WTC11 (cell line): Measurements from ENCODE around the gene NACC2. TPM values are rescaled to one million over a fixed set of nuclear protein-coding genes. Genes with fewer than 3 reads are reported as not detected.

ENCODE experiments used
- ATAC-seq: fragments of 200-7000 bp; cut with Tn5 transposase; 2 replicates; pipeline ENCODE4 v1.10.0; 2021; ENCODE audit warnings: mild to moderate bottlenecking, moderate library complexity
- CTCF ChIA-PET: fragments of 300-600 bp; sonication (Branson Sonifier 250); formaldehyde crosslinking; loops from one replicate; lab custom pipeline; 2021; ENCODE audit warnings: antibody characterized with exemption; lab: Charles Lee
- POLR2A ChIA-PET: fragments of 350-600 bp; sonication (Branson Sonifier 250); formaldehyde crosslinking; loops from one replicate; lab custom pipeline; 2021; ENCODE audit warnings: antibody characterized with exemption; lab: Charles Lee
- DNase-seq: peaks from one replicate; pipeline ENCODE4 v3.0.0; 2021; ENCODE audit warnings: low spot score
- H3K27ac Mint-ChIP-seq: 2 replicates; pipeline ENCODE4 v1.8.0; 2021; ENCODE audit warnings: mixed read lengths
- H3K27me3 Mint-ChIP-seq: 2 replicates; pipeline ENCODE4 v1.8.0; 2021; ENCODE audit warnings: low read depth, mild to moderate bottlenecking, moderate library complexity, mixed read lengths
- H3K36me3 Mint-ChIP-seq: 2 replicates; pipeline ENCODE4 v1.8.0; 2021; ENCODE audit warnings: mixed read lengths
- H3K4me1 Mint-ChIP-seq: 2 replicates; pipeline ENCODE4 v1.8.0; 2022; ENCODE audit warnings: mixed read lengths
- H3K4me3 Mint-ChIP-seq: 2 replicates; pipeline ENCODE4 v1.8.0; 2021; ENCODE audit warnings: mild to moderate bottlenecking, moderate library complexity, mixed read lengths
- H3K9me3 Mint-ChIP-seq: 2 replicates; pipeline ENCODE4 v1.8.0; 2021; ENCODE audit warnings: mixed read lengths
- AR ChIP-seq: fragments of 250-450 bp; sonication (Bioruptor Pico); IDR thresholded peaks from 2 replicates; pipeline ENCODE4 v1.9.0; 2021; ENCODE audit warnings: mild to moderate bottlenecking
- E2F1 ChIP-seq: sonication (generic); formaldehyde crosslinking; IDR thresholded peaks from 2 replicates; pipeline ENCODE4 v1.8.0; 2022; ENCODE audit warnings: mild to moderate bottlenecking, missing genetic modification reagents
- E2F4 ChIP-seq: sonication (generic); formaldehyde crosslinking; IDR thresholded peaks from 2 replicates; pipeline ENCODE4 v1.8.1; 2022; ENCODE audit warnings: low read depth, mild to moderate bottlenecking, moderate library complexity, missing genetic modification reagents, borderline replicate concordance
- EMX1 ChIP-seq: fragments of 250-450 bp; sonication (Bioruptor Pico); IDR thresholded peaks from 2 replicates; pipeline ENCODE4 v1.8.0; 2021; ENCODE audit warnings: mild to moderate bottlenecking
- HMGXB4 ChIP-seq: sonication (generic); formaldehyde crosslinking; IDR thresholded peaks from 2 replicates; pipeline ENCODE4 v1.8.1; 2023; ENCODE audit warnings: mild to moderate bottlenecking, moderate library complexity, missing genetic modification reagents
- KAT7 ChIP-seq: sonication (generic); formaldehyde crosslinking; IDR thresholded peaks from 2 replicates; pipeline ENCODE4 v1.8.1; 2023; ENCODE audit warnings: missing genetic modification reagents, mild to moderate bottlenecking, borderline replicate concordance
- MYBL2 ChIP-seq: sonication (generic); formaldehyde crosslinking; IDR thresholded peaks from 2 replicates; pipeline ENCODE4 v1.8.1; 2023; ENCODE audit warnings: mild to moderate bottlenecking, moderate library complexity, missing genetic modification reagents
- OVOL2 ChIP-seq: fragments of 250-450 bp; sonication (Bioruptor Pico); IDR thresholded peaks from 2 replicates; pipeline ENCODE4 v1.9.0; 2021; ENCODE audit warnings: mild to moderate bottlenecking, borderline replicate concordance
- RORB ChIP-seq: fragments of 250-450 bp; sonication (Bioruptor Pico); IDR thresholded peaks from 2 replicates; pipeline ENCODE4 v1.9.0; 2021; ENCODE audit warnings: mild to moderate bottlenecking
- SOX15 ChIP-seq: fragments of 250-450 bp; sonication (Bioruptor Pico); IDR thresholded peaks from 2 replicates; pipeline ENCODE4 v1.9.0; 2021; ENCODE audit warnings: mild to moderate bottlenecking
- USF1 ChIP-seq: sonication (generic); formaldehyde crosslinking; IDR thresholded peaks from 2 replicates; pipeline ENCODE4 v1.8.0; 2022; ENCODE audit warnings: mild to moderate bottlenecking, missing genetic modification reagents
- ZNF263 ChIP-seq: sonication (generic); formaldehyde crosslinking; IDR thresholded peaks from 2 replicates; pipeline ENCODE4 v1.8.1; 2022; ENCODE audit warnings: low read depth, mild to moderate bottlenecking, moderate library complexity, missing genetic modification reagents
- ZNF423 ChIP-seq: fragments of 250-450 bp; sonication (Bioruptor Pico); IDR thresholded peaks from 2 replicates; pipeline ENCODE4 v2.1.2; 2022; ENCODE audit warnings: mild to moderate bottlenecking, moderate library complexity
- ZNF512 ChIP-seq: sonication (generic); formaldehyde crosslinking; IDR thresholded peaks from 2 replicates; pipeline ENCODE4 v1.8.1; 2022; ENCODE audit warnings: missing genetic modification reagents, borderline replicate concordance
- total RNA-seq: library from RNA; stranded (reverse); gene quantifications from 3 replicates; pipeline ENCODE4 v1.2.3, GENCODE V29; 2021

The NACC2 gene
- total RNA-seq, 1 experiment from 2014 or later: 17.1 TPM

GRCh38 chr9:136080716-136081112 lies 14.4 kb downstream of the NACC2 start (continued):
- TF ChIP-seq AR (CRISPR knock-in tag) (no peak), RORB (CRISPR knock-in tag) (no peak), OVOL2 (CRISPR knock-in tag) (no peak), SOX15 (CRISPR knock-in tag) (no peak), ZNF512 (no peak), ZNF423 (no peak), MYBL2 (CRISPR knock-in tag) (no peak)

- ChIA-PET CTCF (no interaction called here), POLR2A (no interaction called here)
Observed at GRCh38 chr9:136079916-136080246, 15.2 kb downstream of the NACC2 start.

GRCh38 chr9:136079211-136079915 lies 15.7 kb downstream of the NACC2 start:
- ChIA-PET CTCF (no interaction called here), POLR2A (no interaction called here)
- no peaks in the 10 kb centered on the region for H3K9me3 Mint-ChIP-seq
- no peaks in the 10 kb centered on the region for H3K27me3 Mint-ChIP-seq
- no peak for DNase-seq
- peak overlapping the region; percentile 93 for H3K27ac Mint-ChIP-seq
- TF ChIP-seq EMX1 (CRISPR knock-in tag) (no peak), E2F1 (no peak)
- TF ChIP-seq, all 79 proteins: peak for 0
- ATAC-seq: no peak
- H3K4me1 Mint-ChIP-seq: 0 out of 2 replicates have a peak, but pooled peaks cover 2% of the 10 kb centered on the region
- no peaks in the 10 kb centered on the region for H3K36me3 Mint-ChIP-seq
- H3K4me3 Mint-ChIP-seq: no peak overlapping the region

More at GRCh38 chr9:136079916-136080246, 15.2 kb downstream of the NACC2 start:
- no peaks in the 10 kb centered on the region for H3K36me3 Mint-ChIP-seq
- 0 out of 2 replicates have a peak, but pooled peaks cover 2% of the 10 kb centered on the region for H3K4me1 Mint-ChIP-seq
- no peak overlapping the region for H3K4me3 Mint-ChIP-seq
- no peak for ATAC-seq
- no peaks in the 10 kb centered on the region for H3K9me3 Mint-ChIP-seq
- no peak for DNase-seq
- H3K27ac Mint-ChIP-seq: no peak overlapping the region
- no peaks in the 10 kb centered on the region for H3K27me3 Mint-ChIP-seq
- no peak for TF ChIP-seq HMGXB4 (CRISPR knock-in tag)
- TF ChIP-seq USF1: no peak
- TF ChIP-seq E2F4 (CRISPR knock-in tag): no peak
- TF ChIP-seq ZNF263 (CRISPR knock-in tag): no peak
- TF ChIP-seq KAT7: no peak
